NCI-H510A (cell line): ENCODE data around the gene FUNDC1.
"Not testable (repeated sequence)": the region's sequence is repeated elsewhere in the genome, so short reads cannot be mapped to it uniquely, and the experiment has no call there.

ENCODE experiments used
- DNase-seq: peaks from one replicate; lab custom pipeline; 2025; lab: John Stamatoyannopoulos, UW

The FUNDC1 gene, protein sequence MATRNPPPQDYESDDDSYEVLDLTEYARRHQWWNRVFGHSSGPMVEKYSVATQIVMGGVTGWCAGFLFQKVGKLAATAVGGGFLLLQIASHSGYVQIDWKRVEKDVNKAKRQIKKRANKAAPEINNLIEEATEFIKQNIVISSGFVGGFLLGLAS

DNA sequence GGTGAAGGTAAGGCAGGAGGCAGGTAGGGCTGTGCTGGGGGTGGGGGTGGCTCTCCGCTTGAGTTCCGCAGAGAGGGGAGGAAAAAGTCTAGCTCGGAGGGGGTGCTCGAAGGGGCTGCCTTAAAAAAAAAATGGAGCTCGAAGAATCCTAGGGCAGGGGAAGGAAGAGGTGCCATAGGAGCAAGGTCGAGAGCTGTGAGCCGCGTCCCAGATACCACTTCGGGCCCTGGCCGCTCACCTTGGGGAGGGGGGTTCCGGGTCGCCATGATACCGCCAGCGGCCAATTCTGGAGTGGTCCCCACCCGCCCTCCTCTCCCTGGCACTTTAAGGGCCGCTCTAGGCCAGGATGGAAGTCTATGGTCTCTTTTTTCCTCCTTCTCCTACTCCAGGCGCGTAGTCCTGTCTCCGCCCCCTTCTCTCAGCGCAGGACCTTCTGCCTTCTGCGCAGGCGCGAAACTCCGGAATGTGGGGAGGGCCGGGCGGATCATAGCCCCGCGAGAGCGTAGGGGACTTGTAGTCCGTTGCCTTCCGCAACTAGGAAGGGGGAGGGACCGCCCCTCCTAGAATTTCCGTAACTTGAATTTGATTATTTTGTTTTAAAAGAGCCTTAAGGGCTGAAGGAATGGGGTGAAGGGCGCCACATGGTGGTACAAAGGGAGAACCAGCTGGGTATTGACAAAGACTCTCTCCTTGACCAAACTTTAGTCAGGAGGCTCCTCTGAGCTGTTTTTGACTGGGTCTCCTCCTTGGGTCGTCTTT lies at the start of gene FUNDC1:
FUNDC1 (minus strand) TSS at position 293 of the 759 bp plus-strand sequence; CDS start at position 266, 27 bp downstream.
- DNase-seq = peak; percentile 79

DNA sequence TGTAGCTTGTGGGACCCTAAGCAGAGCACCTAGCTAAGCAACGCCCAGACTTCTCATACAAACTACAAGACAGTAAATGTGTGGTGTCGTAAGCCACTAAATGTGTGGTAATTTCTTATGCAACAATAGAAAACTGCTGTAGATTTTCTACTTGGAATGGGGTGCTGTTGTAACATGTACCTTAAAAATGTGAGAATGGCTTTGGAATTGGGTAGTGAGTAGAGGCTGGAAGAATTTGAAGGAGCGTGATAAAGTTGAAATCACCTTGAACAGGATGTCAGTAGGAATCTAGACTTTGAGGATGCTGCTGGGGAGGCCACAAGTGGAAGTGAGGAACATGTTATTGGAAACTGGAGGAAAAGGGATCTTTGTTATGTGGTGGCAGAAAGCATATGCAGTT lies 43.2 kb upstream of the FUNDC1 start:
- DNase-seq = no peak

DNA sequence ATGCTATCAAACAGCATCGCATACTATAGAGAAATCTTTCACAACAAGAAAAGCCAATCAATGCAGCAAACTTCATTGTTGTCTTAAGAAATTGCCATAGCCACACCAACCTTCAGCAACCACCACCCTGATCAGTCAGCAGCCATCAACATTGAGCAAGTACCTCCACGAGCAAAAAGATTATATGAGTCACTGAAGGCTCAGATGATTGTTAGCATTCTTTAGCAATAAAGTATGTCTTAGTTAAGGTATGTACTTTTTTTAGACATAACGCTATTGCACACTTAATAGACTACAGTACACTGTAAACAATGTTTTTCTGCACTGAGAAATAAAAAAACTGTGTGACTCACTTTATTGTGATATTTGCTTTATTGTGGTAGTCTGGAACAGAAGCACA lies 37.8 kb upstream of the FUNDC1 start:
- DNase-seq = no peak

DNA sequence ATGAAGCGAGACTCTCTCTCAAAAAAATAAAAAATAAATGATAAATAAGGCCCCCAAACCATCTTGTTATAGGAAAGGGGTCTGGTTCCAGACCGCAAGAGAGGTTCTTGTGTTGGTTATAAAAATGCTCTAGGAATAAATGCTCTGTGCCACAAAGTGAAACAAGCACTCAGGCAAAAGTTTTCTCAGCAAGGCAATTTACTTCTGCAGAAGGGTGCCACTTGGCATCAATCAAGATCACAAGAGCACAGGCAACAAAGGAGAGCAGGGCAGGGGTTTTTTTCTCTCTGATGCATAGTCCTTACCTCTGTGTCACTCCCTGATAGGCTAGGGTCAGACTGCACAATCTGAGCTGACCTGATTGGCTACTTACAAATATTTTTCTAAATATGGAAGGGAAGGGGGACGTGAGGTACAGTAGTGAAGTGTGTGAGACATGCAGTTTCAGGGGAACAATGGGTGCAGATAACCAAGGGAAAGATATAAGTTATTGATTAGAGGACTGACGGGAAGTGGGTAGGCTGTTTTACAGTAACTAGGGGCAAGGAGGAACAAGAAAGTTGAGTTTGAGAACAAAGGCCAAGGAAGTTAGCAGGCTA lies 29.8 kb upstream of the FUNDC1 start:
- no peak for DNase-seq

DNA sequence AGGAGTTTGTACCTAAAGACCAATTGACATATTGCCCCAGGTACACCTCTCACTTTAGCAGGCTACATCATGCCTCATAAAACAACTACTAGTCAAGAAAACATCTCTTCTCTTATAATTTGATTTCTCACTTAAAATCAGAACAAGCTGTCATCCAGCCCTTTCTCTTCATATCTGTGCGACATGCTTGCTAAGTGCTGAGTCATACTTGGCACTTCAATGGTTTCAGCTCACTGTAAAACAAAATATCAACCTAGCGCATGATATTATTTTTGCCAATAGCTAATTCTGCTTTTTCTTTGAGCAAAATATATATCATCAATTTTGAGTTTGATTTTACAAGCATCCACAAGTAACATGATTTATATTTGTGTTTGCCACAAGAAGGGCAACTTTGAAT lies 27.9 kb upstream of the FUNDC1 start:
- no peak for DNase-seq

DNA sequence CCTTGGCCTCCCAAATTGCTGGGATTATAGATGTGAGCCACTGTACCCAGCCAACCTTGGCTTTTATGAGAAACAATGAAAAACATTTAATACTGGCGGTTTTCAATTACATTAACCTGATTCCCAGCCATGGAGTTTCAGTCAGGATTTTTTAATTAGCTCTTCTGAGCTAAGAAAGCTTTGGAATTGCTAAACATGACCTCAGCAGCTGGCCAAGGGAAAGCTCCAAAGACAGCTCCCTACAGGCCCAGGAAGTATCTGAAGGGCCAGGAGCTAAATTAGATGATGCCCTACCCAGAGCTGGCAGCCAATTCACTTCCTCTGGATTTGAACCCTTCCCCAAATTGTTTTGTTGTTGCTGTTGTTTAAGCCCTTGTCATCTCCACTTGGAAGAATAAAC lies 26.5 kb upstream of the FUNDC1 start:
- no peak for DNase-seq

DNA sequence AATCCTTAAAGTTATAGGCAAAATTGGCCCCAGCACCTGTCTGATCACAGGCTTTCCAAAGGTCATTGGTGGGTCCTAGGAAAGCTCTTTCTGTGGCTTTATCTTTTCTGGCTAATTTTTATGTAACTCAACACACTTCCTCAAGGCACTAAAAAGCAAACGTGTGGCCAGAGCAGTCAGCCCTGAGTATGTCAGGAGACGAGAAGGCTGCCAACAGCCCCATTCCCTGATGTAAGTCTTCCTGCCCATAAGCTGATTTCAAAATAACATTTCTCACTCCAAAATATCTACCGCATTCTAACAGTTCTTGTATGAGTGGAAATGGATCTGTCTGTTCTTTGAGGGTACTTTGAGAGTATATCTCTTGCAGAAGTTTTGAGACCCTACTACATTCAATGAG lies 25.5 kb upstream of the FUNDC1 start:
- no peak for DNase-seq

DNA sequence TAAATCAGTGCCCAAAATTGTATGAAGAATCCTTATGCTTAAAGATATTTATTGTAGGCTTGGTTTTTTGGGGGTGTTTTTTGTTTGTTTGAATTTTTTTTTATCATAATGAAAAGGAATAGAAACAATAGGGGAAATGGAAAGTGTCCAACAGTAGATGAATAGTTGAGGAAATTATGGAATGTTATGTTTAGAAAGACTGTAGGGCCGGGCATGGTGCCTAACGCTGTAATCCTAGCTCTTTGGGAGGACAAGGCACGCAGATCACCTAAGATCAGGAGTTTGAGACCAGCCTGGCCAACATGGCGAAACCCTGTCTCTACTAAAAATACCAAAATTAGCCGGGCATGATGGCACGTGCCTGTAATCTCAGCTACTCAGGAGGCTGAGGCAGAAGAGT lies 19.2 kb upstream of the FUNDC1 start:
- not testable (repeated sequence) for DNase-seq

DNA sequence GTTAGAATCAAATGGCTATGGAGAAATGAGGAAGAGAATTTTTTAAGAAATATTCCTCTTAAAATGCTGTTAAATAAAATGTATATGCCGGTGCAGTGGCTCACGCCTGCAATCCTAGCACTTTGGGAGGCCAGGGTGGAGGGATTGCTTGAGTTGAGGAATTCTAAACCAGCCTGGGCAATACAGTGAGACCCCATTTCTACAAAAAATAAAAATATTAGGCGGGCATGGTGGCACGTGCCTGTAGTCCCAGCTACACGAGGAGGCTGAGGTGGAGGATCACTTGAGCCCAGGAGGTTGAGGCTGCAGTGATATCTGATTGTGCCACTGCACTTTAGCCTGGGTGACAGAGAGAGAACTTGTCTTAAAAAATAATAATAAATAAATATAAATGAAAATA lies 7.9 kb upstream of the FUNDC1 start:
- DNase-seq = no peak

DNA sequence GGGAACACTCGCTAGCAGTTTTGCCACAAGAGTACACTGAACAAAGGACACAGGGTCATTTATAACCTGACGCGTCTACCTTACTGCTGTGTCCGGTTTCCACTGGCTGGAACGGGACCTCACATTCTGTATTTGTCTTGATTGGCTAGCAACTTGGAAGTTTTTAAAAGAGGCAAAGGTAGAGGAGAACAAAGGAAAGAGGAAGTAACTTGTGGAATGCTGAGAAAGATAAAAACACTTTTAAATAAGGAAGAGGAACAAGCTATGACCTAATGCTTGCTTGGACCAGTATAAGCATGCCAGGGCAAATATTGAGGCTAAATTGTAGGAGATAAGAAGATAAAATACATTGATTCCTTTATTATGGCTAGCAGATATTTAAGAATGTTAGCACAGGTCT lies 2.8 kb upstream of the FUNDC1 start:
- DNase-seq = not testable (repeated sequence)

DNA sequence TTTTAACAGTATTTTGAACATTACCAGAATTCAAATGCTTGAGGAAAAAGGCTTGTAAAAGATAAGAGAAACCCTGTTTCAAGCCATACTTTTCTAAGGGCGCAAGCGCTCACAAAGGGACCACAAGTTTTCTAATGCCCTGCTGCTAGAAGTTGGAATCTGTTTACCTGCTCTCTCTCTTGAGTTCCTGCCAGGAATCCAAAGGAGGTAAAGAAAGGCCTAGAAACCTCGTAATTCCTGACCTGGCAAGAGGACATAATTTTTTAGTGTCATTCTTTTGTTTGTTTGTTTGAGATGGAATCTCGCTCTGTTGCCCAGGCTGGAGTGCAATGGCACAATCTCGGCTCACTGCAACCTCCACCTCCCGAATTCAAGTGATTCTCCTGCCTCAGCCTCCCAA lies 1.4 kb upstream of the FUNDC1 start:
- no peak for DNase-seq

DNA sequence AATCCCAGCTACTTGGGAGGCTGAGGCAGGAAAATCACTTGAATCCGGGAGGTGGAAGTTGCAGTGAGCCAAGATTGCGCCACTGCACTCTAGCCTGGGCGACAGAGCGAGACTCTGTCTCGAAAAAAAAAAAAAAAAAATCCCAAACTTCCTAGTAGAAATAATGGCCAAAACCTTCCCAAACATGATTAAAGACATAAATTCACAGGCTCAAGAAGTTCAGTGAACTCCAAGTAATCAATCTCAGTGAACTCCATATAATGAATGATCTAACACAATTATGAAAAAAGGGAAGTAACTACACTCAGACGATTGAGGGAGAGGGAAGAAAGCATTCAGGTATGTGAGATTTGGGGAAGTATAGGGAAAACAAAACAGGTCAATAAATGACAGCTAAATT lies 6.5 kb downstream of the FUNDC1 start:
- no peak for DNase-seq

DNA sequence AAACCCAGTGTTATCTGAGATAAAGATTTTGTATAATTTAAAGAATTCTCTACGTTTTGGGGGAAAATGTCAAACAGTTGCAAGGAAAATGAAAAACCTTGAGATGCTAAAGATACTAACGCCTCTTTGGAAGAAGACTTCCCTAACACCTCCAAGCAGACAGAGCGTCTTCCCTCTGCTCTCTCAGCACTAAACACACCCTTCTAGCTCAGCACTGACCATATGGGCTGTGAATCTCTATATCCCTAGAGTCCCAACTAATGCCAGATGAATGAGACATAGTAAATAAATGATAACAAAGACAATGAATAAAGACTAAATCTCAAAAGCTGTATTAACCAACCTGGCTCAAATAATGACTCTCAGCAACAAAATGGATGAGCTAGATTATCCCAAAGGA lies 13.3 kb downstream of the FUNDC1 start:
- no peak for DNase-seq

DNA sequence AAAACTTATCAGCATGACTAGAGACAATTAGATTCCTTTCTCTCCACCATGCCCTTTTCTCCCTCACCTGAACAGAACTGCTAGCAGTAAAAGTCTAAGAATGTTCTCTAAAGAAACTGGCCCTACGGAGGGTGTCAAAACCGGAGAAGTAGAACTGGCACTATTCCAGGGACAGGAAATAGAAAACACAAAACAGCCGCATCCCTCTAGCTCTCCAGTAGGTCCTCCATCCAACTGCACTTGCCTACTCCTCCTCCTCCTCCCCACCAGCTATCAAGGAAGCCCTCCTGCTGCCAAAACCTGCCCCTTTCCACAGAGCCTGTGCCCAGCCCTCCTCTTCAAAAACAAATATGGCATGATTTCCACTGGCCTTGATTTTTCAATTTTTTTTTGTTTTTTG lies 28.4 kb downstream of the FUNDC1 start:
- DNase-seq = no peak

DNA sequence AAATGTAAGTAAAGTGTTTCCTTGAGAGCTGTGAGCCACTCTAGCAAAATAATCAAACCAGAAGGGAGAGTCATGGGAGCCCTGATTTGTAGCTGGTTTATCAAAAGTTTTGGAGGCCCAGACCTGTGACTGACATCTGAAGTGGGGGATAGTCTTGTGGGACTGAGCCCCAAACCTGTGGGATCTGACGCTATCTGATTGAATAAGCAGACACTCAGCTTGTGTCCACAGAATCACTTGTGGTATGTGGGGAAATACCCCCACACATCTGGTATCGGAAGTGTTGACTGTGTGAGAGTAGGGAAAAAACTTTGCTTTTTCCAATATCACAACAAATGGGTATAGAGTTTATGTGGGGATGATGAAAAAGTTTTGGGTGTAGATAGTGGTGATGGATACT lies 35.4 kb downstream of the FUNDC1 start:
- DNase-seq = no peak

DNA sequence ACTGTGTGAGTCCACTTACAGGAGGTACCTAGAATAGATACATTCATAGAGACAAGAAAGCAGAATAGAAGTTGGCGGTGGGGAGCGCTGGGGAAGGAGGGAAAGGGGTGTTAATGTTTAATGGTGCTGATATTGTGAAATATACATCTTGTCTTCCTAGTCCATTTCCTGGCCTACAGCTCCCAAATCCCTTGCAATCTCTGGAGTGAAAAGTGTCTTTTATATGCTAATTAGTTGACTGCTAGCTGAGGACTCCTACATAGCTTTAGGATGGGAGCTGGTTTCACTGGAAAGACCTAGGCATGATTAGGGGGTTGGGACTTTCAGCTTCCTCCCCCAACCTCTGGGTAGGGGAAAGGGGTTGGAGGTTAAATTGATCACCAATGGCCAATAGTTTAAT lies 36.0 kb downstream of the FUNDC1 start:
- no peak for DNase-seq

DNA sequence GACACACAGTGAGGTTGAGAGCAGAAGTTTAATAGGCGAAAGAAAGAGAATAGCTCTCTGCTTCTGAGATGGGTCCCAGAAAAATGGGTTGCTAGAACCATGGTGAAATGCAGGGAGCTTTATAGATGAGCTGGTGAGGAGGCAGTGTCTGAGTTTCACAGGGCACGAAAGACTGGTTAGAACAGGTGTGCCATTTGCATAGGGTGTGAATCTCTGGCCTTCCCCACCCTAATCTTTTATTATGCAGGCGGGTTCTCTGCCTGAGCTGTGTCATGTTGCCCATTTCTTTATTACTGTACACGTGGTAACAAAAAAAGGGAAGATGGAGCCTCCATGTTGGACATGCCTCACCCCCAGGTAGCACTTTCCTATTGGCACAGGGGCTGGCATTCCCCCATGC lies 39.1 kb downstream of the FUNDC1 start:
- no peak for DNase-seq

DNA sequence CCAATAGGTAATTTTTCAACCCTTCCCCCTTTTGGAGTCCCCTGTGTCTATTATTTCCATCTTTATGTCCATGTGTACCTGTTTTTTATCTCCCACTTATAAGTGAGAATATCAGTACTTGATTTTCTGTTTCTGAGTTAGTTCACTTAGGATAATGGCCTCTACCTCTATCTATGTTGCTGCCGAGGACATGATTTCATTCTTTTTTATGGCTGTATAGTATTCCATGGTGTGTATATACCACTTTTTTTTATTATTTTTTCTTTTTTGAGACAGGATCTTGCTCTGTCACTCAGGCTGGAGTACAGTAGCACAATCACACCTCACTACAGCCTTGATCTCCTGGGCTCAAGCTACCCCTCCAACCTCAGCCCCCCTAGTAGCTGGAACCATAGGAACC lies 47.6 kb downstream of the FUNDC1 start:
- DNase-seq = no peak

DNA sequence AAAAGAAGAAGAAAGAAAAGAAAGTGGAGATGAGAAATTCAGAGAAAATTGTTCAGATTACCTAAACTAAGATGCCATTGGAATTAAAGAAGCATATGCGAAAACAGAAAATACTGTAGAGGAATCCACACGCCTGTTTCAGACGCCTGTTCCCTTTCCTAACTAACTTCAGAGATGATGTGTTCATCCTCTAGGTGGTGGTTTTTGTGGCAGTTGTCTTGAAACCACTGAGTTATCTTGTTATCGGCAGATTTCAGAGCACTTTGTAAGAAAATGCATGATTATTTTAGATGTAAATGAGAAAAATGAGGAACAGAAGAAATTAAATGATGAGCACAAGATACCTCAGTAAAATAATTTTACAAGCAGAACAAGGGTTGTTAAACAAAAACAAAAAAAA lies 48.3 kb downstream of the FUNDC1 start:
- DNase-seq = no peak

DNA sequence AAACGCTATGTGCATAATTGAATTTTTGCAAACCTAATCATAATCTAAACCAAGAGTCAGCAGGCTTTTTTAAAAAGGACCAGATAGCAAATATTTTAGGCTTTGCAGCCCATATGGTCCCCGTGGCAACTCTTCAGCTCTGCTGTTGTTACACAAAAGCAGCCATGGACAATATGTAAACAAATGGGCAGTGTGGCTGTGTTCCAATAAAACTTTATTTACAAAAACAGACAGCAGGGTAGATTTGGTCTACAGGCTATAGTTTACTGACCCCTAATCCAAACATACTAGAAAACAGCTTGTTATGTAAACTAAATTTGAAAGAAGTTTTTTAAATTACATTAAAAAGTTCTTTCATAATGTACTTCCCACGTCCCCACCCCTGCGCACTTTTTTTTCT lies 53.1 kb downstream of the FUNDC1 start:
- DNase-seq = no peak

DNA sequence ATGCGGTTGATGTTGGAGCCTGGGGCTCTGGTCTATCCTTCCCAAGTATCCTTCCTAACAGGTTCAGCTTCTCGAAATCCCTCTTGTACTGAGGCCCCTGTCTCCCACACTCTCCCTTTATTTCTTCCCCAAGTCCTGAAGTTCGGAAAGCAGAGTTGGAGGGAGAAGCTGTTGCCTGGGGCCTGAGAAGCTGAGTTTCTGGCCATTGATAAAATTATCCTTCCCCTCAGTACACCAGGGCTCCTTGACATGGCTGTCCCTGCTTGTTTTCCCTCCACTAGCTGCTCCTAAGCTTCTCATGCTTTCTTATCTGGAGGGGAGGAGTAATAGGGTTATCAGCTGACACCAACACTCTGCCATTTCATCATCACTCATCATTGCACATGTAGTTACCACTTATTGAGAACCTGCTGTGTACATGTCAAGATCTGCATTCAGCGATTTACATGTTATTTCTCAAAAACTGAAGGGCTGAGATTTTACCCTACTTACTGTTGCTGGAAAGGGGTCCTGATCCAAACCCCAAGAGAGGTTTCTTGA lies 58.0 kb downstream of the FUNDC1 start:
- DNase-seq = no peak

DNA sequence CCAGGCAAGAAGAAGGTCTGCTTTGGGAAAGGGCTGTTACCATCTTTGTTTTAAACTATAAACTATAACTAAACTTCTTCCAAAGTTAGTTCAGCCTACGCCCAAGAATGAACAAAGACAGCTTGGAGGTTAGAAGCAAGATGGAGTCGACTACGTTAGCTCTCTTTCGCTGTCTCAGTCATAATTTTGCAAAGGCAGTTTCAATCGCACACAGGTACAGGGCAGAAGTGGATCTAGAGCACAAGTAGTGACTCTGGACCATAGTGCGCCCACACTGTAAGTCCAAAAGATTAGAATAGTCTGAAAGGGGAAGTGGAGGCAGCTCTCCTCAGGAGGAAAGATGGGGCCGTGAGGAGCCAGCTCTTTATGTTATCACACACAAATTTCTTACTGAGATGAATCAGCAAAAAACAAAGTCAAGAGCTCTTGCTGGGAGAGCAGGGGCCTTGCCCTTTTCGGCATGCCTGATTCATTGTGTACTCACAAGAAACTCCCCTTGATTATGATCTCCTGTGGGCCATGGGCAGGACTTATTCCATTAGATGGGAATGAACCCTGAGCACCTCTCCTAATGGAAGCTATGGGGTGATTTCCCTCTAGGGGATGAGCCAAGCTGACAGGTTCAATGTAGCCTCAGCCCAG lies 58.6 kb downstream of the FUNDC1 start:
- DNase-seq = no peak

DNA sequence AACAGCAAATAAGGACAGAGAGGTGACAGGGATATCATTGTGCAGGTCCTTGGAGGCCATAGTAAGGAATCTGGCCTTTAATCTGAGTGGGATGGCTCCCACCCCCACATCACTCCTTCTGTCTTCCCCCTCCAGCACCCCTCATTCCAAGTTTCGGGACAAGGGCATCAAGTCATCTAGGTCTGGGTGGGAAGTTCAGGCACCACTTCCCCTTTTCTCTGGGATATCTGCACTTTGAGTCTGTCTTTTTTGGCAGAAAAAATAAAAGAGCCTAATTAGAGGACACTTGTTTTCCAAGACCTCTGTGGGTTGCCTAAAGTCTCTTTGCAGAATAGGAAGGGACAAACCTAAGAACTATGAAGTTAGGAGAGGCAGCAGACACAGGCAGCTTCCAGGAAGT lies 60.1 kb downstream of the FUNDC1 start:
- no peak for DNase-seq
